IMR-90 (cell line): ENCODE data around the gene RNASET2.

Experiments
- BHLHE40 ChIP-seq: fragments of 150-350 bp; IDR thresholded peaks from 2 replicates; pipeline ENCODE4 v1.6.1; 2016; ENCODE audit warnings: mild to moderate bottlenecking, low read depth, low read length
- CEBPB ChIP-seq: IDR thresholded peaks from 2 replicates; pipeline ENCODE4 v1.6.1; 2012; ENCODE audit warnings: low read depth, low read length, improper control_type of control experiment
- FOS ChIP-seq: fragments of 150-350 bp; IDR thresholded peaks from 2 replicates; pipeline ENCODE4 v1.6.1; 2016; ENCODE audit warnings: low read depth, low read length
- MAZ ChIP-seq: IDR thresholded peaks from 2 replicates; pipeline ENCODE4 v1.6.1; 2012; ENCODE audit warnings: low read depth, mild to moderate bottlenecking, low read length, improper control_type of control experiment, moderate library complexity, borderline replicate concordance
- MXI1 ChIP-seq: IDR thresholded peaks from 2 replicates; pipeline ENCODE4 v1.6.1; 2012; ENCODE audit warnings: low read depth, mild to moderate bottlenecking, low read length, moderate library complexity, borderline replicate concordance
- POLR2A ChIP-seq: IDR thresholded peaks from 2 replicates; pipeline ENCODE4 v1.6.1; 2012; ENCODE audit warnings: mild to moderate bottlenecking, low read depth, low read length
- RAD21 ChIP-seq: IDR thresholded peaks from 2 replicates; pipeline ENCODE4 v1.6.1; 2012; ENCODE audit warnings: low read length, improper control_type of control experiment
- RCOR1 ChIP-seq: IDR thresholded peaks from 2 replicates; pipeline ENCODE4 v1.6.1; 2012; ENCODE audit warnings: mild to moderate bottlenecking, low read length, improper control_type of control experiment; ENCODE audit not compliant: insufficient replicate concordance
- RFX5 ChIP-seq: IDR thresholded peaks from 2 replicates; pipeline ENCODE4 v1.8.0; 2012; ENCODE audit warnings: low read depth, mild to moderate bottlenecking, low read length, moderate library complexity
- SMC3 ChIP-seq: fragments of 150-350 bp; IDR thresholded peaks from 2 replicates; pipeline ENCODE4 v1.6.1; 2016; ENCODE audit warnings: low read depth, mild to moderate bottlenecking, antibody characterized with exemption, low read length, moderate library complexity
- TF ChIP-seq, protein P1 (sequence below): conservative IDR thresholded peaks from 2 replicates; pipeline ENCODE4 v1.5.1; 2012; ENCODE audit warnings: mild to moderate bottlenecking, low read depth, low read length, improper control_type of control experiment
- TF ChIP-seq, protein P2 (sequence below): fragments of 150-350 bp; IDR thresholded peaks from 2 replicates; pipeline ENCODE4 v1.6.1; 2016; ENCODE audit warnings: low read depth, mild to moderate bottlenecking, low read length, moderate library complexity, borderline replicate concordance
- TF ChIP-seq, protein P3 (sequence below): fragments of 150-350 bp; IDR thresholded peaks from 2 replicates; pipeline ENCODE4 v1.6.1; 2017; ENCODE audit warnings: mild to moderate bottlenecking, antibody characterized with exemption, low read length, low read depth

DNA sequence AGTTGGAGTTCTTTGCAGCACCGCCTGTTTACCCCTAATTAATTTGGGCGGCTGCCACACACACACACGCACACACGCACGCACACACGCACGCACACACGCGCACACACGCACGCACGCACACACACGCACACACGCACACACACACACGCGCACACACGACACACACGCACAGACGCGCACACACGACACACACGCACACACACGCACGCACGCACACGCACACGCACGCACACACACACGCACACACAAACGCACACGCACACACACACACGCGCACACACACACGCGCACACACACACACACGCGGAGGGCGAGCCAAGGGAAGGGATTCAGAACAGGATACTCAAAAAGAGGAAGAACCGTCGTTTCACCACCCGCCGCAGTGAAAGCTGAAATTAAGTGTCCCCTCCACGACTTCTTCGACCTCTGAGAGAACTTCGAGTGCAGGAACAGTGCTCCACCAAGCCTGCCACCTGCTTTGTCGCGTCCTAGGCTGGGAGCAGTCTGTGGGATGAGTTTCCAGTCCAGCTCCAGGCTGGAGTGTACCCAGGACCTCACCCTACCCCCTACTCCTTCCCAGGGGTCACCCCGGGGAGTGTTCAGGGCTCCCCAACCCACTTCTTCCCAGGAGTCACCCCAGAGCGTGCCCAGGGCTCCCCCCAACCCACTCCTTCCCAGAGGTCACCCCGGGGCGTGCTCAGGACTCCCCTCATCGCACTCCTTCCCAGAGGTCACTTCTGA is 1.1 kb downstream of the RNASET2 start:
- TF ChIP-seq, protein P1, sequence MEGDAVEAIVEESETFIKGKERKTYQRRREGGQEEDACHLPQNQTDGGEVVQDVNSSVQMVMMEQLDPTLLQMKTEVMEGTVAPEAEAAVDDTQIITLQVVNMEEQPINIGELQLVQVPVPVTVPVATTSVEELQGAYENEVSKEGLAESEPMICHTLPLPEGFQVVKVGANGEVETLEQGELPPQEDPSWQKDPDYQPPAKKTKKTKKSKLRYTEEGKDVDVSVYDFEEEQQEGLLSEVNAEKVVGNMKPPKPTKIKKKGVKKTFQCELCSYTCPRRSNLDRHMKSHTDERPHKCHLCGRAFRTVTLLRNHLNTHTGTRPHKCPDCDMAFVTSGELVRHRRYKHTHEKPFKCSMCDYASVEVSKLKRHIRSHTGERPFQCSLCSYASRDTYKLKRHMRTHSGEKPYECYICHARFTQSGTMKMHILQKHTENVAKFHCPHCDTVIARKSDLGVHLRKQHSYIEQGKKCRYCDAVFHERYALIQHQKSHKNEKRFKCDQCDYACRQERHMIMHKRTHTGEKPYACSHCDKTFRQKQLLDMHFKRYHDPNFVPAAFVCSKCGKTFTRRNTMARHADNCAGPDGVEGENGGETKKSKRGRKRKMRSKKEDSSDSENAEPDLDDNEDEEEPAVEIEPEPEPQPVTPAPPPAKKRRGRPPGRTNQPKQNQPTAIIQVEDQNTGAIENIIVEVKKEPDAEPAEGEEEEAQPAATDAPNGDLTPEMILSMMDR, result no peak
- TF ChIP-seq BHLHE40 (no peak), SMC3 (no peak), POLR2A (no peak), MXI1 (no peak), RFX5 (no peak), CEBPB (no peak), FOS (no peak), RAD21 (no peak), RCOR1 (no peak), MAZ (no peak)
- TF ChIP-seq, protein P2, sequence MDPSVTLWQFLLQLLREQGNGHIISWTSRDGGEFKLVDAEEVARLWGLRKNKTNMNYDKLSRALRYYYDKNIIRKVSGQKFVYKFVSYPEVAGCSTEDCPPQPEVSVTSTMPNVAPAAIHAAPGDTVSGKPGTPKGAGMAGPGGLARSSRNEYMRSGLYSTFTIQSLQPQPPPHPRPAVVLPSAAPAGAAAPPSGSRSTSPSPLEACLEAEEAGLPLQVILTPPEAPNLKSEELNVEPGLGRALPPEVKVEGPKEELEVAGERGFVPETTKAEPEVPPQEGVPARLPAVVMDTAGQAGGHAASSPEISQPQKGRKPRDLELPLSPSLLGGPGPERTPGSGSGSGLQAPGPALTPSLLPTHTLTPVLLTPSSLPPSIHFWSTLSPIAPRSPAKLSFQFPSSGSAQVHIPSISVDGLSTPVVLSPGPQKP, result no peak
- TF ChIP-seq, protein P3, sequence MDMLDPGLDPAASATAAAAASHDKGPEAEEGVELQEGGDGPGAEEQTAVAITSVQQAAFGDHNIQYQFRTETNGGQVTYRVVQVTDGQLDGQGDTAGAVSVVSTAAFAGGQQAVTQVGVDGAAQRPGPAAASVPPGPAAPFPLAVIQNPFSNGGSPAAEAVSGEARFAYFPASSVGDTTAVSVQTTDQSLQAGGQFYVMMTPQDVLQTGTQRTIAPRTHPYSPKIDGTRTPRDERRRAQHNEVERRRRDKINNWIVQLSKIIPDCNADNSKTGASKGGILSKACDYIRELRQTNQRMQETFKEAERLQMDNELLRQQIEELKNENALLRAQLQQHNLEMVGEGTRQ, result no peak
